CD14-positive monocyte (primary cell): ENCODE results near the gene ARHGEF19. TPM values are rescaled to one million over a fixed set of nuclear protein-coding genes. Genes with fewer than 3 reads are reported as not detected.

Experiments
- DNase-seq, 3 donors: peaks; one replicate each; pipeline ENCODE4 v3.0.0-alpha.2; 2011 to 2022
- H2AFZ ChIP-seq: 2 replicates; pipeline ENCODE4 v1.6.0; 2012; ENCODE audit warnings: mild to moderate bottlenecking, low read depth, low read length, inconsistent platforms; ENCODE audit not compliant: insufficient read depth, poor library complexity, severe bottlenecking
- H3K27ac ChIP-seq, 2 donors: 1 replicate in 1 of 2; 2 replicates in 1 of 2; pipeline ENCODE4 v1.5.1; 2012 to 2013; ENCODE audit warnings: low read length in 2 of 2, control low read depth in 1 of 2, inconsistent platforms in 1 of 2, low read depth in 1 of 2, mild to moderate bottlenecking in 1 of 2
- H3K27me3 ChIP-seq, 2 donors: one replicate each; pipeline versions ENCODE4 v1.6.0 to v1.6.1; 2011 to 2013; ENCODE audit warnings: low read length in 2 of 2; ENCODE audit not compliant: control insufficient read depth in 2 of 2, insufficient read depth in 2 of 2
- H3K36me3 ChIP-seq, 2 donors: replicated peaks in 1 of 2; 1 replicate in 1 of 2; 2 replicates in 1 of 2; pipeline versions ENCODE4 v1.5.1 to v1.6.1; 2012 to 2013; ENCODE audit warnings: low read length in 2 of 2, control low read depth in 1 of 2, inconsistent platforms in 1 of 2, mild to moderate bottlenecking in 1 of 2; ENCODE audit not compliant: insufficient read depth in 2 of 2, control insufficient read depth in 1 of 2
- H3K4me1 ChIP-seq, 2 donors: 1 replicate in 1 of 2; 2 replicates in 1 of 2; pipeline versions ENCODE4 v1.5.1 to v1.6.1; 2012 to 2013; ENCODE audit warnings: low read length in 2 of 2, control low read depth in 1 of 2, inconsistent platforms in 1 of 2, mild to moderate bottlenecking in 1 of 2, moderate library complexity in 1 of 2; ENCODE audit not compliant: insufficient read depth in 2 of 2, control insufficient read depth in 1 of 2
- H3K4me2 ChIP-seq: replicated peaks from 2 replicates; pipeline ENCODE3; 2012; ENCODE audit warnings: low read length, moderate library complexity, mild to moderate bottlenecking; ENCODE audit not compliant: poor library complexity, severe bottlenecking; ENCODE audit errors: extremely low read depth
- H3K4me3 ChIP-seq, 3 experiments: fragments of 200-600 bp in 1 of 3; sonication (generic) in 1 of 3; replicated peaks in 1 of 3; 1 replicate in 2 of 3; 2 replicates in 1 of 3; pipeline ENCODE4 v1.5.1; 2011 to 2013; ENCODE audit warnings: low read length in 3 of 3, mild to moderate bottlenecking in 3 of 3, control low read depth in 2 of 3, low read depth in 2 of 3, inconsistent platforms in 1 of 3, moderate library complexity in 1 of 3
- H3K79me2 ChIP-seq: 2 replicates; pipeline ENCODE4 v1.6.0; 2012; ENCODE audit warnings: mild to moderate bottlenecking, control low read depth, inconsistent platforms, low read length, moderate library complexity; ENCODE audit not compliant: insufficient read depth
- H3K9ac ChIP-seq: 2 replicates; pipeline ENCODE4 v1.6.0; 2017; ENCODE audit warnings: low read length, mild to moderate bottlenecking; ENCODE audit not compliant: insufficient read depth, poor library complexity, severe bottlenecking
- H3K9me3 ChIP-seq, 2 donors: replicated peaks in 1 of 2; 1 replicate in 1 of 2; 2 replicates in 1 of 2; pipeline versions ENCODE4 v1.5.1 to v1.6.1; 2012 to 2013; ENCODE audit warnings: low read length in 2 of 2, control low read depth in 1 of 2; ENCODE audit not compliant: control insufficient read depth in 1 of 2, insufficient read depth in 1 of 2
- H4K20me1 ChIP-seq: 2 replicates; pipeline ENCODE4 v1.6.0; 2012; ENCODE audit warnings: mild to moderate bottlenecking, low read length, control low read depth, moderate library complexity; ENCODE audit not compliant: insufficient read depth
- H3K27ac Mint-ChIP-seq, 7 donors: one replicate each; pipeline ENCODE4 v1.8.0; 2020; ENCODE audit warnings: mild to moderate bottlenecking in 7 of 7, mixed read lengths in 7 of 7, moderate library complexity in 6 of 7, inconsistent platforms in 2 of 7
- H3K27me3 Mint-ChIP-seq, 3 donors: one replicate each; pipeline ENCODE4 v1.8.0; 2021 to 2022; ENCODE audit warnings: low read depth in 3 of 3, mild to moderate bottlenecking in 3 of 3, mixed read lengths in 3 of 3, moderate library complexity in 3 of 3, inconsistent platforms in 1 of 3
- H3K36me3 Mint-ChIP-seq, 2 donors: one replicate each; pipeline ENCODE4 v1.8.0; 2020; ENCODE audit warnings: mixed read lengths in 2 of 2, inconsistent platforms in 1 of 2, mild to moderate bottlenecking in 1 of 2
- H3K4me1 Mint-ChIP-seq: one replicate; pipeline ENCODE4 v1.8.0; 2020; ENCODE audit warnings: mild to moderate bottlenecking, mixed read lengths
- H3K4me3 Mint-ChIP-seq, 2 donors: one replicate each; pipeline ENCODE4 v1.8.0; 2020; ENCODE audit warnings: mild to moderate bottlenecking in 2 of 2, mixed read lengths in 2 of 2, moderate library complexity in 1 of 2
- H3K9me3 Mint-ChIP-seq, 7 donors: one replicate each; pipeline ENCODE4 v1.8.0; 2020 to 2022; ENCODE audit warnings: mixed read lengths in 7 of 7, mild to moderate bottlenecking in 6 of 7, moderate library complexity in 6 of 7, inconsistent platforms in 2 of 7
- WGBS: methylation state at CpG from one replicate; pipeline ENCODE4 v1.1.5; 2013; ENCODE audit warnings: missing lambda C conversion rate; ENCODE audit not compliant: insufficient coverage; 5-methylcytosine and 5-hydroxymethylcytosine counted together
- intact Hi-C, 2 donors: fragments of 100-400 bp; cut with micrococcal nuclease; formaldehyde crosslinking; loops; one replicate each; pipeline versions ENCODE4 v1.15.0 to v1.15.1; 2023
- polyA plus RNA-seq, 3 donors: library from polyadenylated mRNA; depleted of rRNA in 1 of 3; unstranded in 2 of 3; stranded (reverse) in 1 of 3; fragments of 300-500 nt in 2 of 3; fragments of >200 nt in 1 of 3; fragmentation: Illumina TruSeq in 2 of 3; gene quantifications; 1 replicate in 2 of 3; 2 replicates in 1 of 3; pipeline ENCODE4 v1.2.3, GENCODE V29; 2012 to 2021
- TF ChIP-seq, protein P1 (sequence below): fragments of 200-600 bp; IDR thresholded peaks from one replicate; pipeline ENCODE4 v1.8.0; 2022; ENCODE audit warnings: antibody characterized with exemption, mild to moderate bottlenecking

Gene ARHGEF19
- polyA plus RNA-seq, 3 donors = 2.2 to 7.9 (median 2.3) TPM

DNA sequence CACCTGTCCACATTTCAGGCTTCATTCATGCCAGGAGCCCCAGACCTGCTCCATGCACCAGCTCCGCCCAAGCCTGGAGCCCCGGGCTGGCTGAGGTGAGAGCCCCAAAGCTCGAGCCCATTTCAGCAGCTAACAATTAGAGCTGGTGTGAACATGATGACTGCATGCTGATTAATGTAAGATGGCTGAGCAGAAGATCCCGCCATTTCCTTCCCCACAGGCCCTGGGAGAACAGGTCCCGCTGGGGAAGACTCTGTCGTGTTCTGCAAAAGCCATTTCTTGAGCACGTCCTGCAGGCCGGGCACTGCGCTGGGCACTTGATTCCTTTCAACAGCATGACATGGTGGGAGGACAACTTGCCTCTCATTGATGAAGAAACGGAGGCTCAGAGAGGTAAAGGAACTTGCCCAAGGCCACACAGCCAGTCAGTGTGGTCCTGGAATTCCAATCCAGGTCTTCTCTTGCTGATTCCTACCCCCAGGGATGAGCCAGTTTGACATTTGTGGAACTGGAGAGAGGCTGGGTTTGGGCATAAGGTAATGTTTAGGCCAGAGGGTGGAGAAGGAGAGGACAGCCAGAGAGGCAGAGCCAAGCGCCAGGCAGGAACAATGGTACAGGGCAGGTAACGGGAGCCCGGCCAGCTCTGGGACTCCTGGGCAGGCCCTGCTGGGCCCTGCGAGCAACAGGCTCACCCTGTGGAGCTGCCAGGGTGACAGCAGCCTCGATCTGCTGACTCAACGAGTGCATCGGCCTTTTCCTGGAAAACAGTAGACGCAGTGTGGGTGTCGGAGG lies 28.5 kb downstream of the ARHGEF19 start:
- DNase-seq = no peak
- Histone ChIP-seq H3K9ac (no peak overlapping the region), H3K27ac (no peak overlapping the region), H3K27me3 (no peaks in the 10 kb centered on the region), H3K4me2 (no peak overlapping the region), H4K20me1 (no peaks in the 10 kb centered on the region), H3K9me3 (no peaks in the 10 kb centered on the region), H3K4me1 (no peaks in the 10 kb centered on the region), H2AFZ (no peak overlapping the region), H3K4me3 (no peak overlapping the region), H3K36me3 (no peaks in the 10 kb centered on the region), H3K79me2 (no peaks in the 10 kb centered on the region)
- H3K9me3 Mint-ChIP-seq = no peaks in the 10 kb centered on the region
- no peaks in the 10 kb centered on the region for H3K36me3 Mint-ChIP-seq
- no peak overlapping the region for H3K4me3 Mint-ChIP-seq
- intact Hi-C loops = loop anchor here (10.0 kb wide), 2 partner anchors 169 to 179 kb away; partner anchors contain the start of genes HSPB7 (in 1 of the 2) and SRARP (in 1 of the 2)
- peaks cover 1% of the 10 kb centered on the region for H3K4me1 Mint-ChIP-seq
- TF ChIP-seq, protein P1, sequence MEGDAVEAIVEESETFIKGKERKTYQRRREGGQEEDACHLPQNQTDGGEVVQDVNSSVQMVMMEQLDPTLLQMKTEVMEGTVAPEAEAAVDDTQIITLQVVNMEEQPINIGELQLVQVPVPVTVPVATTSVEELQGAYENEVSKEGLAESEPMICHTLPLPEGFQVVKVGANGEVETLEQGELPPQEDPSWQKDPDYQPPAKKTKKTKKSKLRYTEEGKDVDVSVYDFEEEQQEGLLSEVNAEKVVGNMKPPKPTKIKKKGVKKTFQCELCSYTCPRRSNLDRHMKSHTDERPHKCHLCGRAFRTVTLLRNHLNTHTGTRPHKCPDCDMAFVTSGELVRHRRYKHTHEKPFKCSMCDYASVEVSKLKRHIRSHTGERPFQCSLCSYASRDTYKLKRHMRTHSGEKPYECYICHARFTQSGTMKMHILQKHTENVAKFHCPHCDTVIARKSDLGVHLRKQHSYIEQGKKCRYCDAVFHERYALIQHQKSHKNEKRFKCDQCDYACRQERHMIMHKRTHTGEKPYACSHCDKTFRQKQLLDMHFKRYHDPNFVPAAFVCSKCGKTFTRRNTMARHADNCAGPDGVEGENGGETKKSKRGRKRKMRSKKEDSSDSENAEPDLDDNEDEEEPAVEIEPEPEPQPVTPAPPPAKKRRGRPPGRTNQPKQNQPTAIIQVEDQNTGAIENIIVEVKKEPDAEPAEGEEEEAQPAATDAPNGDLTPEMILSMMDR = no peak
- WGBS = 95% methylated on average over 10 of the region's 19 CpGs
- H3K27me3 Mint-ChIP-seq = peaks cover 2 to 6% (median 4%) of the 10 kb centered on the region in 3 donors
- peak overlapping the region in 2 of 7 donors; percentile 50 to 61 for H3K27ac Mint-ChIP-seq

DNA sequence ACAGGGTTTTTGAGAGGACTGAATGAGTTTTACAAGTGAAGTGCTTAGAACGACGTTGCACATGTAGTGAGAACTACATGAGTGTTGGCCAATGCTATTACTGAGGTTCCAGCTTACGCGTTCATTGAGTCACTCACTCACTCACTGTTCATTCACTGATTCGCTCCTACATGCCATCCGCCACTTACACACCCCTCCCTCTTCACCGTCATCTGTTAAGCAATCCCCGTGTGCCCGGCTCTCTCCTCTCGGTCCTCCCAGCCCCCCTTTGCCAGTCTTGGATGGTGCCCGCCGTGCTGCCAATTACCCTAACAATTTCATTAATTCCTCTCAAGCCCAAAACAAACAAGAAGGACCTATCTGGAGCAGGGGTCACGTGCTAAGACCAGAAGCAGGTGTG lies 29.3 kb downstream of the ARHGEF19 start:
- H3K4me3 Mint-ChIP-seq = no peak overlapping the region

More for the DNA sequence above, 29.3 kb downstream of the ARHGEF19 start:
- H3K4me1 ChIP-seq = no peaks in the 10 kb centered on the region
- no peaks in the 10 kb centered on the region for H3K9me3 ChIP-seq
- H3K27ac ChIP-seq = no peak overlapping the region
- H2AFZ ChIP-seq = no peak overlapping the region
- TF ChIP-seq, protein P1 = no peak
- no peak overlapping the region for H3K4me2 ChIP-seq
- H3K27me3 ChIP-seq = no peaks in the 10 kb centered on the region
- H3K9ac ChIP-seq = no peak overlapping the region
- peak in 2 of 3 donors; percentile 32 to 50 for DNase-seq
- H3K4me3 ChIP-seq = no peak overlapping the region
- Mint-ChIP-seq H3K27me3 (peaks cover 0 to 5% (median 0%) of the 10 kb centered on the region in 3 donors), H3K27ac (peak overlapping the region in 1 of 7 donors; percentile 5), H3K36me3 (no peaks in the 10 kb centered on the region), H3K9me3 (no peaks in the 10 kb centered on the region), H3K4me1 (no peaks in the 10 kb centered on the region)
- H3K36me3 ChIP-seq = no peaks in the 10 kb centered on the region
- 55% methylated on average over 11 of the region's 13 CpGs for WGBS
- intact Hi-C loops = loop anchor here (10.0 kb wide), 2 partner anchors 168 to 178 kb away; partner anchors contain the start of genes HSPB7 (in 1 of the 2) and SRARP (in 1 of the 2)
- H4K20me1 ChIP-seq = no peaks in the 10 kb centered on the region
- no peaks in the 10 kb centered on the region for H3K79me2 ChIP-seq
